ENCODE measurements around the gene WHRN. TPM values are rescaled to one million over a fixed set of nuclear protein-coding genes. Genes with fewer than 3 reads are reported as not detected.

WHRN gene
- total RNA-seq, 1 experiment from 2014 or later, result 4.4 TPM

DNA sequence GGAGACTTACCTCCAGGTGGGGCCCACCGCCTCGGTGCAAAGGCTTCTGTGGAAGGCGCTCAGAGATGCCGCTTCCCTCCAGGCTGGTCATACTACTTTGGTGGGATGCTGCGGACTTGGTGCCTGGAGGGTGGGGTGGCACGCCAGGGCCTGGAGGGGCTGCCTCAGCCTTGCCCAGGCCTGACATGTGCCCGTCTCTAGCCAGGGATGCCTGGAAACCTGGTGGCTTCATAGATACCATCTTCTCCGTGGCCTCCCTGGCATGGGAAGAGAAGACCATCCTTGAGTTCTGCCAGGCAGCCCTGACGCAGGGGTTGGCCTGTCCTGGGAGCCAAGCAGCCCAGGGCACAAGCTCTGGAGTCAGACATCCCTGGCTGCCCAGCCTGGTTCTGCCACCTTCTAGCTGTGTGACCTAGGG is 147.4 kb downstream of the WHRN start:
- H3K36me3 ChIP-seq (replicated peaks; ENCODE audit: control insufficient read depth, insufficient read depth, low read length), result peaks cover 16% of the 10 kb centered on the region
- no peaks in the 10 kb centered on the region for H3K27me3 ChIP-seq (ENCODE audit: control insufficient read depth, insufficient read depth, low read length)
- H3K4me3 ChIP-seq (ENCODE audit: insufficient read depth, low read depth, low read length), result no peak overlapping the region
- DNase-seq, result no peak

DNA sequence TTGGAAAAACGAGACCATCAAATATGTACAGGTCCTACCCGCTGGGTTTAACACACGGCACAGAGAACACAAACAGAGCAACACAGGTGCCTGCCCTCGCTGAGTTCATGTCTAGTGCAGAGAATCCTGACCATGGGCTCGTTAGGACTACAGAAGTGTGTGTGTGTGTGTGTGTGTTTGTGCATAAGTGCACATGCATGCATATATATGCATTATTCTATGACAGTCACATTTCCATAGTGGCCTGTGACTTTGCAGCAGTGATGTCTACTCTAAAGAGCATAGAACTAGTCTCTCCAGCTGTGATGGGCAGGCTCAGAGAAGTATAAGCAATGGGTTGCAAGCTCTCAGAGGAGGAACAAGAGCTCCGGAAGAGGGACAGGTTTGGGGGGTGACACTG is 147.9 kb downstream of the WHRN start:
- no peak for DNase-seq
- H3K4me3 ChIP-seq (ENCODE audit: insufficient read depth, low read depth, low read length), result no peak overlapping the region
- H3K27me3 ChIP-seq (ENCODE audit: control insufficient read depth, insufficient read depth, low read length), result no peaks in the 10 kb centered on the region
- H3K36me3 ChIP-seq (replicated peaks; ENCODE audit: control insufficient read depth, insufficient read depth, low read length), result peaks cover 16% of the 10 kb centered on the region

DNA sequence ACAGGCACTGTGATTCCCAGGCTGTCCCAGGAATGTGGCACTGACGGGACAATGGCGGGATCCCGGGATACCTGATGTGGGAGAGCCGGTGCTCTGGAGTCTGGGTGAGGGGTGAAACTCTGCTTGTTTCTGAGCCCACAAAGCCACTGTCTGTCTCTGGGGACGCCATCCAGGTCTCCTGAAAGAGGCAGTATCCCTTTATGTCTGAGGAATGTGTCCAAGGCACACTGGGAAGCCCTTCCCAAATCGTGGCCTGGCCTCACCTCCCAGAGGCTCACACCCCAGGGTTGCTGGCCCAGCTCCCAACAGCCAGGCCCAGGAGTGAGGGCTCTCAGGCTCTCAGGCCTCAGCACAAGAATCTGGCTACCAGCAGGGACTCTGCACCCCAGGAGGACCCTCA is 148.5 kb downstream of the WHRN start:
- H3K27me3 ChIP-seq (ENCODE audit: control insufficient read depth, insufficient read depth, low read length), result no peaks in the 10 kb centered on the region
- H3K36me3 ChIP-seq (replicated peaks; ENCODE audit: control insufficient read depth, insufficient read depth, low read length), result peaks cover 16% of the 10 kb centered on the region
- DNase-seq, result no peak
- H3K4me3 ChIP-seq (ENCODE audit: insufficient read depth, low read depth, low read length), result no peak overlapping the region

DNA sequence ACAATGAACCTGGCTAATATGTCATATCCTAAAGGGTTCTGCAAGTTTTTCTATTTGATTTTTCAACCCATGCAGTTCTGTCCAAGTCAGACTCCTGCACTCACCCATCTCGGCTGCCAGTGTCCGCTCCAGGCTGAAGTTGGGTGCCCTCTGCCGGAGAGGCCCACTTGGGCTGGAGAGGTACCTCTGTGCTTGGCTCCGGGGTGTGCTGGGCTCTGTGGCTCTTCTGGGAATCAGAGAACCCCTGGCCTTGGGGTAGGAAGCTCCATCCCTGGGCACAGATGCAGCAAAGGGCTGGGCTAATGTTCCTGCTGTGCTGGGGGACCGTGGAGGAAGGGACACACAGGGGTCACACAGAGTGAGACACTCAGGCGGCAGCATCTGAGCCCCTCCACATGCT is 149.5 kb downstream of the WHRN start:
- Histone ChIP-seq H3K4me3 (ENCODE audit: insufficient read depth, low read depth, low read length) (no peak overlapping the region), H3K36me3 (replicated peaks; ENCODE audit: control insufficient read depth, insufficient read depth, low read length) (peaks cover 15% of the 10 kb centered on the region), H3K27me3 (ENCODE audit: control insufficient read depth, insufficient read depth, low read length) (no peaks in the 10 kb centered on the region)
- no peak for DNase-seq

Other genes with a start within 250 kb of the WHRN start
- not detected in 2 replicates for gene ORM1, start 182.4 kb downstream of the WHRN start, total RNA-seq (2014; rRNA removed; shearing (Covaris generic))
- 1.2 and 2.2 TPM in 2 replicates for gene ORM2, start 175.6 kb downstream of the WHRN start, total RNA-seq (2014; rRNA removed; shearing (Covaris generic))
- 16.7 and 17.4 TPM in 2 replicates for gene AKNA, start 117.5 kb downstream of the WHRN start, total RNA-seq (2014; rRNA removed; shearing (Covaris generic))
- 152 and 158 TPM in 2 replicates for gene ATP6V1G1, start 82.3 kb upstream of the WHRN start, total RNA-seq (2014; rRNA removed; shearing (Covaris generic))
- gene TMEM268, start 105.8 kb upstream of the WHRN start, total RNA-seq (2014; rRNA removed; shearing (Covaris generic)), result 7.2 and 9.0 TPM in 2 replicates
- gene TEX53, start 152.3 kb upstream of the WHRN start, total RNA-seq (2014; rRNA removed; shearing (Covaris generic)), result not detected in 2 replicates
- not detected in 2 replicates for gene TEX48, start 176.7 kb upstream of the WHRN start, total RNA-seq (2014; rRNA removed; shearing (Covaris generic))